ENCODE results near the gene WDR90.

WDR90 gene

DNA sequence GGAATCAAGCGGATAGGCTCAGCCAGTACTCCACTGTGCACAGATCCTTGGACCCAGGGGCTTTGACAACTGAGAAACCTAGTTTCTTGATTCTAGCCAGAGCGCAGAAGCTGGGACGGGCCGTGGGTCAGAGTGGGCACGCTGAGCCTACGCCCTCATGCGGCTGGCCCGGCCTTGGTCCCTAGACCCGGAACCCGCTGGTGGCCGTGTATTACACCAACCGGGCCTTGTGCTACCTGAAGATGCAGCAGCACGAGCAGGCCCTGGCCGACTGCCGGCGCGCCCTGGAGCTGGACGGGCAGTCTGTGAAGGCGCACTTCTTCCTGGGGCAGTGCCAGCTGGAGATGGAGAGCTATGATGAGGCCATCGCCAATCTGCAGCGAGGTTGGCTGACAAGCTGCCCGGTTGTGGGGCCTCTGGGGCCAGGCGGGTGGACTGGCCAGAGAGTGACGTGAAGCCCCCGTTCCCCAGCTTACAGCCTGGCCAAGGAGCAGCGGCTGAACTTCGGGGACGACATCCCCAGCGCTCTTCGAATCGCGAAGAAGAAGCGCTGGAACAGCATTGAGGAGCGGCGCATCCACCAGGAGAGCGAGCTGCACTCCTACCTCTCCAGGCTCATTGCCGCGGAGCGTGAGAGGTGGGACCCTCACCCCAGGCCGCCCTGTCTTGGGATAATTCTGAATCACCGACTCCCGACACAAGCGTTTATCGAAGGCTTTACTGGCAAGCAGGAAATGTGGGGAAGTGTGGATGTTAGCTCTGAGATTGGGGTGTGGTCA lies 32.0 kb downstream of the WDR90 start:
- no peaks in the 10 kb centered on the region for H3K9me2 ChIP-seq (replicated peaks; ENCODE audit: control insufficient read depth, low read length)
- H3K27me3 ChIP-seq (ENCODE audit: control insufficient read depth, low read length), result no peaks in the 10 kb centered on the region
- H3K27ac ChIP-seq (ENCODE audit: low read depth, low read length), result peak overlapping the region; percentile 60
- peaks cover 19% of the 10 kb centered on the region for H4K20me1 ChIP-seq (ENCODE audit: control insufficient read depth, insufficient read depth, low read depth, low read length)
- H3K4me1 ChIP-seq (ENCODE audit: control insufficient read depth, low read length), result peaks cover 45% of the 10 kb centered on the region
- H3F3A ChIP-seq (ENCODE audit: control insufficient read depth, insufficient read depth), result no peaks in the 10 kb centered on the region; the same call in 1 of the 2 replicates
- H3K4me2 ChIP-seq (ENCODE audit: low read length), result peak overlapping the region; percentile 97
- TF ChIP-seq CTCF (IDR thresholded peaks at IDR 0.05; ENCODE audit: low read depth, low read length, poor library complexity, severe bottlenecking), result peak; percentile 40
- TF ChIP-seq EZH2phosphoT487 (IDR thresholded peaks at IDR 0.05; ENCODE audit: borderline replicate concordance, low read length), result no peak
- peak overlapping the region; percentile 98 for H3K4me3 ChIP-seq (ENCODE audit: low read length)
- peaks cover 45% of the 10 kb centered on the region for H3K36me3 ChIP-seq (ENCODE audit: control insufficient read depth, low read length)
- H3K9me3 ChIP-seq (ENCODE audit: control insufficient read depth, insufficient read depth, low read length), result no peaks in the 10 kb centered on the region
- H3K79me2 ChIP-seq (ENCODE audit: control insufficient read depth, low read length), result peaks cover 36% of the 10 kb centered on the region

DNA sequence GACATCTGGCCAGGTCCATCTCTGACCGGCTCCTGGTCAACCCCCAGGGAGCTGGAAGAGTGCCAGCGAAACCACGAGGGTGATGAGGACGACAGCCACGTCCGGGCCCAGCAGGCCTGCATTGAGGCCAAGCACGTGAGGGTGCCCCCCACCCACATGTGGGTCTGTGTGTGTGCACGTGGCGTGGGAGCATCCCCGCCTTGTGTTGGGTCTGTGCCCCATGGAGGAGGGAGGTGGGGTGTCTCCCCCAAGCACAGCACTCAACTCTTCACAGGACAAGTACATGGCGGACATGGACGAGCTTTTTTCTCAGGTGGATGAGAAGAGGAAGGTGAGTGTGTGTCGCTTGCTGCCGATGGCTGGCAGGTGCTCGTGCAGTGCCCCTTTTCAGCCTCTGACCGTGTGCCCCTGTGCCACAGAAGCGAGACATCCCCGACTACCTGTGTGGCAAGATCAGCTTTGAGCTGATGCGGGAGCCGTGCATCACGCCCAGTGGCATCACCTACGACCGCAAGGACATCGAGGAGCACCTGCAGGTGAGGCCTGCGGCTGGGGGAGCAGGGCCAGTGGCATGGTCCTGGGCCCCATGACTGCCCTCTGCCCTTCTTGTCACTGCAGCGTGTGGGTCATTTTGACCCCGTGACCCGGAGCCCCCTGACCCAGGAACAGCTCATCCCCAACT lies 32.7 kb downstream of the WDR90 start:
- H3K36me3 ChIP-seq (ENCODE audit: control insufficient read depth, low read length), result peaks cover 52% of the 10 kb centered on the region
- H3F3A ChIP-seq (ENCODE audit: control insufficient read depth, insufficient read depth), result no peaks in the 10 kb centered on the region; the same call in 1 of the 2 replicates
- no peaks in the 10 kb centered on the region for H3K9me3 ChIP-seq (ENCODE audit: control insufficient read depth, insufficient read depth, low read length)
- no peak overlapping the region for H3K27ac ChIP-seq (ENCODE audit: low read depth, low read length)
- peak overlapping the region; percentile 98 for H3K4me3 ChIP-seq (ENCODE audit: low read length)
- peak overlapping the region; percentile 97 for H3K4me2 ChIP-seq (ENCODE audit: low read length)
- TF ChIP-seq CTCF (IDR thresholded peaks at IDR 0.05; ENCODE audit: low read depth, low read length, poor library complexity, severe bottlenecking), result no peak
- TF ChIP-seq EZH2phosphoT487 (IDR thresholded peaks at IDR 0.05; ENCODE audit: borderline replicate concordance, low read length), result no peak
- H3K9me2 ChIP-seq (replicated peaks; ENCODE audit: control insufficient read depth, low read length), result no peaks in the 10 kb centered on the region
- peaks cover 36% of the 10 kb centered on the region for H3K79me2 ChIP-seq (ENCODE audit: control insufficient read depth, low read length)
- H3K27me3 ChIP-seq (ENCODE audit: control insufficient read depth, low read length), result no peaks in the 10 kb centered on the region
- peaks cover 19% of the 10 kb centered on the region for H4K20me1 ChIP-seq (ENCODE audit: control insufficient read depth, insufficient read depth, low read depth, low read length)
- H3K4me1 ChIP-seq (ENCODE audit: control insufficient read depth, low read length), result peaks cover 45% of the 10 kb centered on the region

DNA sequence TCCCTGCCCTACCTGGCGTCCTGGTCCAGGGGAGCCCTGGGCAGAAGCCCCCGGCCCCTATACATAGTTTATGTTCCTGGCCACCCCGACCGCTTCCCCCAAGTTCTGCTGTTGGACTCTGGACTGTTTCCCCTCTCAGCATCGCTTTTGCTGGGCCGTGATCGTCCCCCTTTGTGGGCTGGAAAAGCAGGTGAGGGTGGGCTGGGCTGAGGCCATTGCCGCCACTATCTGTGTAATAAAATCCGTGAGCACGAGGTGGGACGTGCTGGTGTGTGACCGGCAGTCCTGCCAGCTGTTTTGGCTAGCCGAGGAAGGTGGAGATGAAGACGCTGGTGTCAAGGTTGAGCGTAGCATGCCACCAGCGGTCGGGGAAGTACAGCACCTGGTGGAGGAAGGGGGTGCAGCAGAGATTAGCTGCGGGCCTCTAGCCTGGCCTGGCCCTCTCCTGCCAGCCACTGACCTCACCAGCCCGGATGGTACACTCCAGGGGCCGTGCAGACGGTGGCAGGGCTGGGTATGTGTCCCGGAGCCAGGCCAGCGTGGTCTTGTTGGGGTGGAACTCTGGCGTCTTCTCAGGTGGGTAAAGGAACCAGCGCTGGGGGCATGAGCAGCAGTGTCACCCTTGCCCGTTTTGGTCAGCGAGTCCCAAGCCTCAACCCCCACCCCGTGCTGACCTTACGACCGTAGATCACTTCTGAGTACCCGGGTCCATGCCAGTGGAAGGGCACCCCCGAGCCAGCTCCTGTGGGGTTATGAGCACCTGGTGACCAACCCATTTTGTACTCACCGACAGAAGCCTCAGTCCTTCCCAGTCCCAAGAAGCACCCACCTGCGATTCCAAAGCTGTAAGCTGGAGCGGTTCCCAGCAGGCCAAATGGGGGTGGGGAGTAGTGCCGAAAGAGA lies 33.6 kb downstream of the WDR90 start:
- peaks cover 36% of the 10 kb centered on the region for H3K79me2 ChIP-seq (ENCODE audit: control insufficient read depth, low read length)
- peak overlapping the region; percentile 93 for H3K4me3 ChIP-seq (ENCODE audit: low read length)
- no peaks in the 10 kb centered on the region; the same call in 1 of the 2 replicates for H3F3A ChIP-seq (ENCODE audit: control insufficient read depth, insufficient read depth)
- H3K27ac ChIP-seq (ENCODE audit: low read depth, low read length), result no peak overlapping the region
- no peak for TF ChIP-seq EZH2phosphoT487 (IDR thresholded peaks at IDR 0.05; ENCODE audit: borderline replicate concordance, low read length)
- no peak for TF ChIP-seq CTCF (IDR thresholded peaks at IDR 0.05; ENCODE audit: low read depth, low read length, poor library complexity, severe bottlenecking)
- no peaks in the 10 kb centered on the region for H3K27me3 ChIP-seq (ENCODE audit: control insufficient read depth, low read length)
- no peaks in the 10 kb centered on the region for H3K9me3 ChIP-seq (ENCODE audit: control insufficient read depth, insufficient read depth, low read length)
- peak overlapping the region; percentile 97 for H3K4me2 ChIP-seq (ENCODE audit: low read length)
- H3K4me1 ChIP-seq (ENCODE audit: control insufficient read depth, low read length), result peaks cover 45% of the 10 kb centered on the region
- peaks cover 57% of the 10 kb centered on the region for H3K36me3 ChIP-seq (ENCODE audit: control insufficient read depth, low read length)
- no peaks in the 10 kb centered on the region for H3K9me2 ChIP-seq (replicated peaks; ENCODE audit: control insufficient read depth, low read length)
- peaks cover 19% of the 10 kb centered on the region for H4K20me1 ChIP-seq (ENCODE audit: control insufficient read depth, insufficient read depth, low read depth, low read length)
